Gastroesophageal sphincter (tissue), 4 donors: ENCODE results near the gene PGF. TPM values are rescaled to one million over a fixed set of nuclear protein-coding genes. Genes with fewer than 3 reads are reported as not detected.

Experiments used
- ATAC-seq: fragments of 150-250 bp; one replicate; pipeline ENCODE4 v1.9.1; 2016; ENCODE audit warnings: mild to moderate bottlenecking, moderate library complexity
- H3K27ac ChIP-seq, 4 donors: fragments of 200-600 bp; sonication (generic) in 3 of 4; 1 replicate in 3 of 4; 2 replicates in 1 of 4; pipeline ENCODE4 v1.5.1; 2016 to 2019
- H3K27me3 ChIP-seq: fragments of 200-600 bp; sonication (generic); one replicate; pipeline ENCODE4 v1.5.1; 2019
- H3K36me3 ChIP-seq, 2 donors: fragments of 200-600 bp; sonication (generic); one replicate each; pipeline ENCODE4 v1.5.1; 2019; ENCODE audit warnings: control low read depth in 1 of 2
- H3K4me1 ChIP-seq, 3 donors: fragments of 200-600 bp; sonication (generic); 1 replicate in 2 of 3; 2 replicates in 1 of 3; pipeline ENCODE4 v1.5.1; 2016 to 2019; ENCODE audit warnings: control low read depth in 2 of 3
- H3K4me3 ChIP-seq, 2 donors: fragments of 200-600 bp; sonication (generic); one replicate each; pipeline ENCODE4 v1.5.1; 2019; ENCODE audit warnings: mild to moderate bottlenecking in 1 of 2, moderate library complexity in 1 of 2
- H3K9me3 ChIP-seq, 3 donors: fragments of 200-600 bp; sonication (generic); one replicate each; pipeline ENCODE4 v1.5.1; 2017 to 2019; ENCODE audit warnings: control low read depth in 2 of 3
- EP300 ChIP-seq: sonication (generic); formaldehyde crosslinking; IDR thresholded peaks from one replicate; pipeline ENCODE4 v1.6.1; 2017; ENCODE audit warnings: antibody characterized with exemption, mild to moderate bottlenecking
- POLR2A ChIP-seq, 2 donors: fragments of 450-650 bp; IDR thresholded peaks; one replicate each; pipeline ENCODE4 v1.6.1; 2017; ENCODE audit warnings: antibody characterized with exemption in 2 of 2, mild to moderate bottlenecking in 2 of 2, moderate library complexity in 1 of 2
- POLR2AphosphoS5 ChIP-seq: sonication (generic); formaldehyde crosslinking; IDR thresholded peaks from one replicate; pipeline ENCODE4 v1.6.1; 2017; ENCODE audit warnings: antibody characterized with exemption
- WGBS, 2 donors: methylation state at CpG; one replicate each; pipeline ENCODE4 v1.1.5; 2018; ENCODE audit warnings: low coverage in 1 of 2; 5-methylcytosine and 5-hydroxymethylcytosine counted together
- total RNA-seq, 4 donors: library from RNA; depleted of rRNA; stranded (reverse); fragments of >200 nt; gene quantifications; one replicate each; pipeline ENCODE4 v1.1.0, GENCODE V29; 2016
- TF ChIP-seq, protein P1 (sequence below), 4 experiments: fragments of 200-600 bp in 2 of 4; fragments of 450-650 bp in 2 of 4; sonication (generic) in 1 of 4; IDR thresholded peaks; one replicate each; pipeline ENCODE4 v1.5.1; 2017 to 2019; ENCODE audit warnings: antibody characterized with exemption in 4 of 4, mild to moderate bottlenecking in 2 of 4, moderate library complexity in 2 of 4

PGF gene
- 10 to 100 TPM; 11.2 to 21.0 (median 16.5) TPM for total RNA-seq

DNA sequence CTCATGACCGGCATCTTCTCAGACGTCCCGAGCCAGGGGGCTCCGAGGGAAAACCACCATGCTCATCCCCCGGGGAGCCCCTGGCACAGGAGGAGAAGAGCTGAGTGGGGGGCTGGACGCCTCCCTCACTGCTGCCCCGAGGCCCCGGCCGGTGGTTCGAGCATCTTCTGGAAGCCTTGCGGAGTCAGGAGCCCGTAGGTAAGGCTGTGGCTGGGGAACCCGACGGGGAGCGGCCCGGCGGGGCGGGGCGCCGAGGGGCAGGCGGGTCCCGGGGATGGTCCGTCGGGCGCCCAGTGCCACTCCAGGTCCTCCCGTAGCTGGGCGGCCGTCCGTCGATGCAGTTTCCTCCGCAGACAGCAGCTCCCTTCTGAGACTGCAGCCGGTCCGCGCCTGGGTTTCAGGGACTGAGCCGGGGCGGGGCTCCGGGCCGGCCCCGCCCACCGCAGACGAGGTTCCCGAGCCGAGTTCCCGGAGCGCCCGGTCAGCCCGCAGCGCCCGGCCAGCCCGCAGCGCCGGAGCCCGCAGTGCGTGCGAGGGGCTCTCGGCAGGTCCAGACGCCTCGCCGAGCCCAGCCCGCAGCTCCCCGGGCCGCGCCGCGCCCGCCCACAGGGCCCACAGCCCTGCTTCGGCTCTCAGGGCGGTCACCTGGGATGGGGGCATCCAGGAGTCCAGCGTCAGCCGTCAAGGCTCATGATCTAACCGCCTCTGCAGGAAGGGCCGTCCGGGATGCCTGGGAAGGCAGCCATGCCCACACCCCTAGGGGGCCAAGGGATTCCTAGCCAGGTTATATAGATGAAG lies at the start of gene PGF:
TSS of gene PGF (minus strand) at position 369 of the 798 bp plus-strand sequence. CDS start at position 14, 355 bp downstream.
- TF ChIP-seq POLR2A (IDR thresholded peaks at IDR 0.05) (peak; percentile 48 to 69), EP300 (no peak)
- TF ChIP-seq, protein P1, sequence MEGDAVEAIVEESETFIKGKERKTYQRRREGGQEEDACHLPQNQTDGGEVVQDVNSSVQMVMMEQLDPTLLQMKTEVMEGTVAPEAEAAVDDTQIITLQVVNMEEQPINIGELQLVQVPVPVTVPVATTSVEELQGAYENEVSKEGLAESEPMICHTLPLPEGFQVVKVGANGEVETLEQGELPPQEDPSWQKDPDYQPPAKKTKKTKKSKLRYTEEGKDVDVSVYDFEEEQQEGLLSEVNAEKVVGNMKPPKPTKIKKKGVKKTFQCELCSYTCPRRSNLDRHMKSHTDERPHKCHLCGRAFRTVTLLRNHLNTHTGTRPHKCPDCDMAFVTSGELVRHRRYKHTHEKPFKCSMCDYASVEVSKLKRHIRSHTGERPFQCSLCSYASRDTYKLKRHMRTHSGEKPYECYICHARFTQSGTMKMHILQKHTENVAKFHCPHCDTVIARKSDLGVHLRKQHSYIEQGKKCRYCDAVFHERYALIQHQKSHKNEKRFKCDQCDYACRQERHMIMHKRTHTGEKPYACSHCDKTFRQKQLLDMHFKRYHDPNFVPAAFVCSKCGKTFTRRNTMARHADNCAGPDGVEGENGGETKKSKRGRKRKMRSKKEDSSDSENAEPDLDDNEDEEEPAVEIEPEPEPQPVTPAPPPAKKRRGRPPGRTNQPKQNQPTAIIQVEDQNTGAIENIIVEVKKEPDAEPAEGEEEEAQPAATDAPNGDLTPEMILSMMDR (IDR thresholded peaks at IDR 0.05): no peak
- 0% methylated on average over 4 of the region's 73 CpGs; no CpG with 5 or more reads in 1 of the 2 donors for WGBS, 2 donors
- peaks cover 0 to 35% (median 14%) of the 10 kb centered on the region in 3 donors for H3K4me1 ChIP-seq
- ATAC-seq: peak; percentile 85
- H3K4me3 ChIP-seq: peak within 1 kb of the TSS; percentile 33 to 64
- H3K27ac ChIP-seq: peak within 1 kb of the TSS in 3 of 4 donors; percentile 41 to 69 (median 46)
- no peaks in the 10 kb centered on the region for H3K36me3 ChIP-seq
- H3K27me3 ChIP-seq: peaks cover 44% of the 10 kb centered on the region
- no peaks in the 10 kb centered on the region for H3K9me3 ChIP-seq

DNA sequence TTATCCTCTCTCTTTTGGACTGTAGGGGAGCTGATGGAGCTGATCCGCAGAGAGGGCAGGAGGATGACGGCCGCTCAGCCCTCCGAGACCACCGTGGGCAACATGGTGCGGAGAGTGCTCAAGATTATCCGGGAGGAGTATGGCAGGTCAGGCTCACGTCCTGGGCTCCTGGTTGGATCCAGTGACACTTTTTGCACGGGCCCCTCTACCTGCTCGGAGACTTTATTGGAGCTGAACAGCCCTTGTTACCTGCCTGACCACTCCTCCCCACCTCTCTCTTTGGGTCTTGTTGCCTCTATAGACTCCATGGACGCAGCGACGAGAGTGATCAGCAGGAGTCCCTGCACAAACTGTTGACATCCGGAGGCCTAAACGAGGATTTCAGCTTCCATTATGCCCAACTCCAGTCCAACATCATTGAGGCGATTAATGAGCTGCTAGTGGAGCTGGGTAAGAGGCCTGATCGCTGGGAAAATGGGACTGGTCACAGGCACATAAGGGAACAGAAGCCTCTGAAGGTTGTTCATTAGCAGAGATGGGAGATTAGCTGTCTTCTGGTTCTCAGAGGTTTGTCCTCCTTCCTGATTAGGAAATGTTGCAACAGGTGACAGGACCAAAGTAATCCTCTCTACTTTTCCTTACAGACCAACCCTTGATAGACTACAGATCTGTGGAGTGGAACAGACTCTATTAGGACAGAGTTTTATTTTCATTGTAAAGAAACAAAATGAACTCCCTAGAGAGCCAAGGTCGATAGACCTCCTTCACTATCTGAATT lies 48.0 kb upstream of the PGF start:
- peaks cover 0 to 31% (median 11%) of the 10 kb centered on the region in 3 donors for H3K4me1 ChIP-seq
- H3K27ac ChIP-seq: peak overlapping the region; percentile 30 to 91 (median 88)
- TF ChIP-seq, protein P1 (IDR thresholded peaks at IDR 0.05): no peak
- TF ChIP-seq POLR2AphosphoS5 (no peak), POLR2A (IDR thresholded peaks at IDR 0.05) (no peak), EP300 (no peak)
- no peaks in the 10 kb centered on the region for H3K9me3 ChIP-seq
- ATAC-seq: peak; percentile 4
- peak overlapping the region; percentile 59 to 77 for H3K4me3 ChIP-seq
- WGBS, 2 donors: 21 to 42% methylated on average over 2 of the region's 18 CpGs
- H3K36me3 ChIP-seq: peaks cover 0 to 40% of the 10 kb centered on the region in 2 donors
- no peaks in the 10 kb centered on the region for H3K27me3 ChIP-seq

DNA sequence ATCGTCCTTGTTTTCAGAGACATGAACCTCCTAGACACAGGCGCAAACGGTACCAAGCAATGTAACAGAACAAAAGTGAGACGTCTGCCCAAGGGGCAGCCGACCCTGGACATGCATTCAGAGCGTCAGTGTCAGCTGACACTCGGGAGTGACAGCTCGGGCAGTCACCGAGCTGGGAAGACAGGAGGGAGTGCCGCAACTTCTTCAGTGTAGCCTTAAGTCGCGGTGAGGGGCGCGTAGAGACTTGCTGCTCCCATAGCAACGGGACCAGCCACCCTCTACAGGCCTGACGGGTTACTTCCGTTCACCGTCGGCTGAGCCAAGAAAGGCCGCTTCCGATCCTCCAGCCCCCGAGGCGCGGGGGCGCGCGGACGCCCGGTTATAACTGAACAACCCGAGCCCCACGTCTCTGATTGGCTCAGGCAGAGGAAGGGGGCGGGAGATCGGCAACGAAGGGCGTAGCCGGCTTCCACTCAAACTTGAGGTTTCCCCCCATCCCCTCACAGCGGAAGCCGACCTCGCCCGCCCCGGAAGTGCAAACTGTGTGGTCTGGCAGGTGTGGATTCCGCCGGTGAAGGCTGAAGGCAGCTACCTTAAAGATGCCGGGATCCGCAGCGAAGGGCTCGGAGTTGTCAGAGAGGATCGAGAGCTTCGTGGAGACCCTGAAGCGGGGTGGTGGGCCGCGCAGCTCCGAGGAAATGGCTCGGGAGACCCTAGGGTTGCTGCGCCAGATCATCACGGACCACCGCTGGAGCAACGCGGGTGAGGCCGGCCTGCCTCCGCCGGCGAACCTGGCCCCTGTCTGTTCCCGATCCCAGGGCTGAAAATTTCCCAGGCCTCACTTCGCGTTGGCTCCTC lies 47.2 kb upstream of the PGF start, which contains the start of gene EIF2B2:
TSS of gene EIF2B2 (plus strand) at position 530 of the 858 bp plus-strand sequence. CDS start at position 600, 70 bp downstream.
- no peaks in the 10 kb centered on the region for H3K9me3 ChIP-seq
- peak; percentile 100 for ATAC-seq
- 0 to 1% methylated on average over 6 to 17 of the region's 66 CpGs for WGBS, 2 donors
- peaks cover 0 to 32% of the 10 kb centered on the region in 2 donors for H3K36me3 ChIP-seq
- TF ChIP-seq EP300 (peak; percentile 12), POLR2AphosphoS5 (peak; percentile 42), POLR2A (IDR thresholded peaks at IDR 0.05) (peak; percentile 6 to 45)
- TF ChIP-seq, protein P1 (IDR thresholded peaks at IDR 0.05): peak in 3 of 4 experiments; percentile 33 to 55 (median 39)
- H3K4me1 ChIP-seq: peaks cover 0 to 31% (median 11%) of the 10 kb centered on the region in 3 donors
- H3K4me3 ChIP-seq: peak within 1 kb of the TSS; percentile 59 to 77
- no peaks in the 10 kb centered on the region for H3K27me3 ChIP-seq
- H3K27ac ChIP-seq: peak within 1 kb of the TSS; percentile 40 to 91 (median 88)

DNA sequence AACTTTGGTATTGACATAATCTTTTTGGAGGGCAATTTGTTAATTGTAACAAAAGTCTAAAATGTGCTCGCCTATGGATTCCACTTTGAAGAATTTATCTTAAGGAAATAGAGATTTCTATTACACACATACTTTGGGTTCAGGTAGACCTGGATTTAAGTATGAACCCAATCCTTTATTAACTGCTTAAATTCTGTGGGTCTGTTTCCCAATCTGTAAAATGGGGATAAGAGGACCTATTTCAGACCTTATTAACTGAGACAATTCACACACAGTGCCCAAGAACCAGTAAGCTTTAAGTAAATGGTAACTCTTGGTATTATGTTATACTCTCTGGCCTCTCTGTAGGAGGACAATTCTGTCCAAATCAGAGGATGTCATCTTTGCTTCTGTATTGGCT lies 46.5 kb upstream of the PGF start:
- no peaks in the 10 kb centered on the region for H3K9me3 ChIP-seq
- H3K36me3 ChIP-seq: peaks cover 0 to 25% of the 10 kb centered on the region in 2 donors
- peak overlapping the region; percentile 40 to 91 (median 88) for H3K27ac ChIP-seq
- WGBS, 2 donors: 80 to 100% methylated on average over 1 of the region's 1 CpG
- H3K4me3 ChIP-seq: peak overlapping the region; percentile 59 to 77
- TF ChIP-seq EP300: no peak
- no peak for TF ChIP-seq POLR2AphosphoS5
- H3K4me1 ChIP-seq: peaks cover 0 to 31% (median 11%) of the 10 kb centered on the region in 3 donors
- no peaks in the 10 kb centered on the region for H3K27me3 ChIP-seq
- no peak for ATAC-seq
